Liver (tissue), 9 donors: ENCODE data around the gene AGER. TPM values are rescaled to one million over a fixed set of nuclear protein-coding genes. Genes with fewer than 3 reads are reported as not detected.

Experiments used
- DNase-seq: peaks from one replicate; pipeline ENCODE4 v3.0.0-alpha.2; 2017; ENCODE audit warnings: low spot score
- H3K27ac ChIP-seq, 2 donors: one replicate each; pipeline ENCODE4 v1.7.0; 2013; ENCODE audit warnings: inconsistent platforms in 2 of 2, low read length in 2 of 2, control low read depth in 1 of 2, low read depth in 1 of 2, mild to moderate bottlenecking in 1 of 2
- H3K27me3 ChIP-seq, 4 donors: one replicate each; pipeline versions ENCODE4 v1.6.1 to v1.7.0; 2013; ENCODE audit warnings: low read length in 3 of 4, inconsistent platforms in 1 of 4, mild to moderate bottlenecking in 1 of 4, moderate library complexity in 1 of 4; ENCODE audit not compliant: control insufficient read depth in 4 of 4, insufficient read depth in 4 of 4
- H3K36me3 ChIP-seq, 4 donors: one replicate each; pipeline versions ENCODE4 v1.6.1 to v1.7.0; 2013; ENCODE audit warnings: low read length in 3 of 4, mild to moderate bottlenecking in 3 of 4, low read depth in 1 of 4, moderate library complexity in 1 of 4; ENCODE audit not compliant: control insufficient read depth in 4 of 4, insufficient read depth in 3 of 4
- H3K4me1 ChIP-seq, 4 donors: one replicate each; pipeline versions ENCODE4 v1.6.1 to v1.7.0; 2013; ENCODE audit warnings: low read length in 3 of 4, mild to moderate bottlenecking in 3 of 4, moderate library complexity in 1 of 4; ENCODE audit not compliant: control insufficient read depth in 4 of 4, insufficient read depth in 4 of 4
- H3K4me3 ChIP-seq, 3 donors: one replicate each; pipeline versions ENCODE4 v1.6.1 to v1.7.0; 2013; ENCODE audit warnings: low read length in 3 of 3, control low read depth in 1 of 3, low read depth in 1 of 3, mild to moderate bottlenecking in 1 of 3
- H3K9ac ChIP-seq, 2 donors: one replicate each; pipeline ENCODE4 v1.7.0; 2013; ENCODE audit warnings: low read length in 2 of 2, mild to moderate bottlenecking in 2 of 2, moderate library complexity in 2 of 2, control low read depth in 1 of 2, low read depth in 1 of 2
- H3K9me3 ChIP-seq, 4 donors: one replicate each; pipeline versions ENCODE4 v1.6.1 to v1.7.0; 2013; ENCODE audit warnings: low read length in 3 of 4; ENCODE audit not compliant: control insufficient read depth in 4 of 4
- ATF3 ChIP-seq: IDR thresholded peaks from 2 replicates; pipeline ENCODE4 v1.6.1; 2016; ENCODE audit warnings: antibody characterized with exemption
- EGR1 ChIP-seq, 2 donors: IDR thresholded peaks; 2 replicates each; pipeline ENCODE4 v1.6.1; 2016 to 2018; ENCODE audit warnings: antibody characterized with exemption in 2 of 2, low read depth in 2 of 2
- FOXA1 ChIP-seq: IDR thresholded peaks from 2 replicates; pipeline ENCODE4 v1.6.1; 2016; ENCODE audit warnings: antibody characterized with exemption
- FOXA2 ChIP-seq: IDR thresholded peaks from 2 replicates; pipeline ENCODE4 v1.6.1; 2016; ENCODE audit warnings: antibody characterized with exemption
- GABPA ChIP-seq, 2 donors: IDR thresholded peaks in 1 of 2; conservative IDR thresholded peaks in 1 of 2; 2 replicates each; pipeline ENCODE4 v1.6.1; 2016; ENCODE audit warnings: antibody characterized with exemption in 2 of 2, mild to moderate bottlenecking in 1 of 2, moderate library complexity in 1 of 2
- HNF4A ChIP-seq, 2 donors: conservative IDR thresholded peaks; 2 replicates each; pipeline ENCODE4 v1.6.1; 2016; ENCODE audit warnings: antibody characterized with exemption in 2 of 2, mild to moderate bottlenecking in 2 of 2
- HNF4G ChIP-seq: IDR thresholded peaks from 2 replicates; pipeline ENCODE4 v1.6.1; 2016; ENCODE audit warnings: antibody characterized with exemption
- JUND ChIP-seq, 2 donors: IDR thresholded peaks; 2 replicates each; pipeline ENCODE4 v1.6.1; 2016; ENCODE audit warnings: antibody characterized with exemption in 2 of 2
- MAX ChIP-seq: IDR thresholded peaks from 2 replicates; pipeline ENCODE4 v1.6.1; 2016; ENCODE audit warnings: antibody characterized with exemption
- NR2F2 ChIP-seq: IDR thresholded peaks from 2 replicates; pipeline ENCODE4 v1.6.1; 2016; ENCODE audit warnings: antibody characterized with exemption
- RAD21 ChIP-seq, 2 donors: IDR thresholded peaks; 2 replicates each; pipeline ENCODE4 v1.6.1; 2016; ENCODE audit warnings: antibody characterized with exemption in 2 of 2, mild to moderate bottlenecking in 2 of 2
- RXRA ChIP-seq, 2 donors: IDR thresholded peaks; 2 replicates each; pipeline ENCODE4 v1.6.1; 2017 to 2018; ENCODE audit warnings: antibody characterized with exemption in 2 of 2, mild to moderate bottlenecking in 1 of 2
- SP1 ChIP-seq: IDR thresholded peaks from 2 replicates; pipeline ENCODE4 v1.6.1; 2018; ENCODE audit warnings: antibody characterized with exemption, mild to moderate bottlenecking
- TAF1 ChIP-seq: conservative IDR thresholded peaks from 2 replicates; pipeline ENCODE4 v1.6.1; 2016; ENCODE audit warnings: antibody characterized with exemption, mild to moderate bottlenecking
- YY1 ChIP-seq: IDR thresholded peaks from 2 replicates; pipeline ENCODE4 v1.6.1; 2016; ENCODE audit warnings: antibody characterized with exemption, mild to moderate bottlenecking
- ZBTB33 ChIP-seq: IDR thresholded peaks from 2 replicates; pipeline ENCODE4 v1.6.1; 2016; ENCODE audit warnings: antibody characterized with exemption
- WGBS: extraction: QIAGEN DNeasy Blood & Tissue Kit; methylation state at CpG from one replicate; pipeline ENCODE4 v1.1.7; 2013; 5-methylcytosine and 5-hydroxymethylcytosine counted together
- polyA plus RNA-seq, 2 donors: library from polyadenylated mRNA; stranded (reverse) in 1 of 2; unstranded in 1 of 2; fragments of 200-250 nt in 1 of 2; fragments of >200 nt in 1 of 2; fragmentation: Nextera tagmentation in 1 of 2; extraction: Ambion mirVana in 1 of 2; gene quantifications; one replicate each; pipeline versions ENCODE4 v1.2.1 to v1.2.3, GENCODE V29; 2013 to 2015
- total RNA-seq, 2 donors: library from RNA; depleted of rRNA; stranded (reverse); fragments of >200 nt; gene quantifications; one replicate each; pipeline ENCODE4 v1.2.3, GENCODE V29; 2014
- TF ChIP-seq, protein P1 (sequence below): fragments of 150-350 bp; IDR thresholded peaks from 2 replicates; pipeline ENCODE4 v1.5.1; 2017; ENCODE audit warnings: improper control_type of control experiment, low read depth, low read length; ENCODE audit not compliant: missing input control
- TF ChIP-seq, protein P2 (sequence below): IDR thresholded peaks from 2 replicates; pipeline ENCODE4 v1.6.1; 2016; ENCODE audit warnings: antibody characterized with exemption, mild to moderate bottlenecking
- donor health status: healthy.
- donor health status: healthy.
- donor health status: healthy.
- donor health status: healthy.
- donor health status: healthy.

Gene AGER
- total and polyA plus RNA-seq, 4 donors, result 0.47 to 0.92 (median 0.83) TPM

DNA sequence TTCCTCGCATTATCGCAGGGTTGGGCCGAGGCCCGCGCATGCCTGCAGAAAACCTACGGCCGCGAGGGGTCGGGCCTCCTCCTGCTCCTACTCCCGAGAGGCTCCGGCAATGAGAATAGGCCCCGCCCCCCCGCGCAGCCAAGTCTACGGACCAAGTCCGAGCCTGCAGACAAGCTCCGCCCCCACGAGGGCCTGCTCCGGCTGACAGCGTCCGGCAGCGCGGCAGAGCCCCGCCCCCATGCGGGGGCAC is 11.5 kb upstream of the AGER start:
- TF ChIP-seq EGR1 (IDR thresholded peaks at IDR 0.05; ENCODE audit: low read depth in 2 of 2) (peak in 1 of 2 donors; percentile 95), GABPA (IDR thresholded peaks at IDR 0.05 in 1 of 2, conservative IDR thresholded peaks at IDR 0.05 in 1 of 2) (peak in 1 of 2 donors; percentile 84), TAF1 (no peak), RAD21 (IDR thresholded peaks at IDR 0.05) (peak; percentile 44 to 73), ATF3 (no peak), NR2F2 (peak; percentile 17), MAX (peak; percentile 65), ZBTB33 (peak; percentile 73), FOXA2 (no peak), HNF4G (no peak), JUND (IDR thresholded peaks at IDR 0.05) (no peak), YY1 (peak; percentile 86), FOXA1 (peak; percentile 74), SP1 (peak; percentile 91), HNF4A (conservative IDR thresholded peaks at IDR 0.05) (peak in 1 of 2 donors; percentile 37), RXRA (IDR thresholded peaks at IDR 0.05) (peak in 1 of 2 donors; percentile 54)
- TF ChIP-seq, protein P1, sequence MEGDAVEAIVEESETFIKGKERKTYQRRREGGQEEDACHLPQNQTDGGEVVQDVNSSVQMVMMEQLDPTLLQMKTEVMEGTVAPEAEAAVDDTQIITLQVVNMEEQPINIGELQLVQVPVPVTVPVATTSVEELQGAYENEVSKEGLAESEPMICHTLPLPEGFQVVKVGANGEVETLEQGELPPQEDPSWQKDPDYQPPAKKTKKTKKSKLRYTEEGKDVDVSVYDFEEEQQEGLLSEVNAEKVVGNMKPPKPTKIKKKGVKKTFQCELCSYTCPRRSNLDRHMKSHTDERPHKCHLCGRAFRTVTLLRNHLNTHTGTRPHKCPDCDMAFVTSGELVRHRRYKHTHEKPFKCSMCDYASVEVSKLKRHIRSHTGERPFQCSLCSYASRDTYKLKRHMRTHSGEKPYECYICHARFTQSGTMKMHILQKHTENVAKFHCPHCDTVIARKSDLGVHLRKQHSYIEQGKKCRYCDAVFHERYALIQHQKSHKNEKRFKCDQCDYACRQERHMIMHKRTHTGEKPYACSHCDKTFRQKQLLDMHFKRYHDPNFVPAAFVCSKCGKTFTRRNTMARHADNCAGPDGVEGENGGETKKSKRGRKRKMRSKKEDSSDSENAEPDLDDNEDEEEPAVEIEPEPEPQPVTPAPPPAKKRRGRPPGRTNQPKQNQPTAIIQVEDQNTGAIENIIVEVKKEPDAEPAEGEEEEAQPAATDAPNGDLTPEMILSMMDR, result peak; percentile 80
- TF ChIP-seq, protein P2, sequence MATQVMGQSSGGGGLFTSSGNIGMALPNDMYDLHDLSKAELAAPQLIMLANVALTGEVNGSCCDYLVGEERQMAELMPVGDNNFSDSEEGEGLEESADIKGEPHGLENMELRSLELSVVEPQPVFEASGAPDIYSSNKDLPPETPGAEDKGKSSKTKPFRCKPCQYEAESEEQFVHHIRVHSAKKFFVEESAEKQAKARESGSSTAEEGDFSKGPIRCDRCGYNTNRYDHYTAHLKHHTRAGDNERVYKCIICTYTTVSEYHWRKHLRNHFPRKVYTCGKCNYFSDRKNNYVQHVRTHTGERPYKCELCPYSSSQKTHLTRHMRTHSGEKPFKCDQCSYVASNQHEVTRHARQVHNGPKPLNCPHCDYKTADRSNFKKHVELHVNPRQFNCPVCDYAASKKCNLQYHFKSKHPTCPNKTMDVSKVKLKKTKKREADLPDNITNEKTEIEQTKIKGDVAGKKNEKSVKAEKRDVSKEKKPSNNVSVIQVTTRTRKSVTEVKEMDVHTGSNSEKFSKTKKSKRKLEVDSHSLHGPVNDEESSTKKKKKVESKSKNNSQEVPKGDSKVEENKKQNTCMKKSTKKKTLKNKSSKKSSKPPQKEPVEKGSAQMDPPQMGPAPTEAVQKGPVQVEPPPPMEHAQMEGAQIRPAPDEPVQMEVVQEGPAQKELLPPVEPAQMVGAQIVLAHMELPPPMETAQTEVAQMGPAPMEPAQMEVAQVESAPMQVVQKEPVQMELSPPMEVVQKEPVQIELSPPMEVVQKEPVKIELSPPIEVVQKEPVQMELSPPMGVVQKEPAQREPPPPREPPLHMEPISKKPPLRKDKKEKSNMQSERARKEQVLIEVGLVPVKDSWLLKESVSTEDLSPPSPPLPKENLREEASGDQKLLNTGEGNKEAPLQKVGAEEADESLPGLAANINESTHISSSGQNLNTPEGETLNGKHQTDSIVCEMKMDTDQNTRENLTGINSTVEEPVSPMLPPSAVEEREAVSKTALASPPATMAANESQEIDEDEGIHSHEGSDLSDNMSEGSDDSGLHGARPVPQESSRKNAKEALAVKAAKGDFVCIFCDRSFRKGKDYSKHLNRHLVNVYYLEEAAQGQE, result peak; percentile 53
- peak overlapping the region; percentile 92 to 99 for H3K27ac ChIP-seq
- no peaks in the 10 kb centered on the region for H3K9me3 ChIP-seq
- no peaks in the 10 kb centered on the region for H3K27me3 ChIP-seq
- peak overlapping the region in 1 of 3 donors; percentile 54 for H3K4me3 ChIP-seq
- under 1% methylated on average over 25 of the region's 25 CpGs for WGBS
- no peak overlapping the region for H3K9ac ChIP-seq
- H3K4me1 ChIP-seq, result peaks cover 2 to 29% (median 16%) of the 10 kb centered on the region in 4 donors
- H3K36me3 ChIP-seq, result no peaks in the 10 kb centered on the region
- peak; percentile 100 for DNase-seq
